MM.1S (cell line): Measurements from ENCODE around the gene SHOC1.

Source experiments
- CTCF ChIP-seq: fragments of 300-600 bp; sonication (generic); IDR thresholded peaks from 2 replicates; pipeline ENCODE4 v1.5.1; 2016; ENCODE audit warnings: antibody characterized with exemption, low read length, mixed read lengths
- EZH2 ChIP-seq: fragments of 300-600 bp; sonication (generic); optimal IDR thresholded peaks from 2 replicates; pipeline ENCODE3; 2017; ENCODE audit warnings: low read depth, mild to moderate bottlenecking, antibody characterized with exemption, low read length, mixed read lengths
- EZH2phosphoT487 ChIP-seq: fragments of 300-600 bp; sonication (generic); IDR thresholded peaks from 2 replicates; pipeline ENCODE4 v1.6.1; 2018; ENCODE audit warnings: antibody characterized with exemption, low read length

DNA sequence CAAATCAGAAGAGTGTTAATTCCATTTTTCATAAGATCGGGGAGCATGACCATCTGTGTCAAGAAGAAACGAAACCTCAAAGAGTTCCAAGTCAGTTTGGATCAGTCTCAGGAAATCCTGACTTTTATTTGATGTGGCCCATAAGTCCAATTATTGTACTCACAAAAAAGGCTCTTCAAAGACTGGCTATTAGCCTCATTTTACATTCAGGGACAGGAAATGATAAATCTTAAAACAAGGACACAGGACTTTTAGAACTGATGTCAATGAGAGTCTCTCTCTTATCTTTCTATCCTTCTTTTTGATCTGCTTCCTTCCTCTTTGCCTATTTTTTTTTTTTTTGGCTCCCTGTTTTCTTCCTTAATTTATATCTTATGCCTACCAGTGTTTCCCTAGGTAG, 43.7 kb upstream of the SHOC1 start:
- TF ChIP-seq CTCF (no peak), EZH2phosphoT487 (no peak), EZH2 (no peak)
